Embryonic facial prominence (tissue), 1 donor: Measurements from ENCODE around the gene ATG4A.

Experiments used
- DNase-seq: peaks from one replicate; pipeline ENCODE4 v3.0.0-alpha.2; 2016; ENCODE audit errors: extremely low spot score

ATG4A gene, protein sequence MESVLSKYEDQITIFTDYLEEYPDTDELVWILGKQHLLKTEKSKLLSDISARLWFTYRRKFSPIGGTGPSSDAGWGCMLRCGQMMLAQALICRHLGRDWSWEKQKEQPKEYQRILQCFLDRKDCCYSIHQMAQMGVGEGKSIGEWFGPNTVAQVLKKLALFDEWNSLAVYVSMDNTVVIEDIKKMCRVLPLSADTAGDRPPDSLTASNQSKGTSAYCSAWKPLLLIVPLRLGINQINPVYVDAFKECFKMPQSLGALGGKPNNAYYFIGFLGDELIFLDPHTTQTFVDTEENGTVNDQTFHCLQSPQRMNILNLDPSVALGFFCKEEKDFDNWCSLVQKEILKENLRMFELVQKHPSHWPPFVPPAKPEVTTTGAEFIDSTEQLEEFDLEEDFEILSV

DNA sequence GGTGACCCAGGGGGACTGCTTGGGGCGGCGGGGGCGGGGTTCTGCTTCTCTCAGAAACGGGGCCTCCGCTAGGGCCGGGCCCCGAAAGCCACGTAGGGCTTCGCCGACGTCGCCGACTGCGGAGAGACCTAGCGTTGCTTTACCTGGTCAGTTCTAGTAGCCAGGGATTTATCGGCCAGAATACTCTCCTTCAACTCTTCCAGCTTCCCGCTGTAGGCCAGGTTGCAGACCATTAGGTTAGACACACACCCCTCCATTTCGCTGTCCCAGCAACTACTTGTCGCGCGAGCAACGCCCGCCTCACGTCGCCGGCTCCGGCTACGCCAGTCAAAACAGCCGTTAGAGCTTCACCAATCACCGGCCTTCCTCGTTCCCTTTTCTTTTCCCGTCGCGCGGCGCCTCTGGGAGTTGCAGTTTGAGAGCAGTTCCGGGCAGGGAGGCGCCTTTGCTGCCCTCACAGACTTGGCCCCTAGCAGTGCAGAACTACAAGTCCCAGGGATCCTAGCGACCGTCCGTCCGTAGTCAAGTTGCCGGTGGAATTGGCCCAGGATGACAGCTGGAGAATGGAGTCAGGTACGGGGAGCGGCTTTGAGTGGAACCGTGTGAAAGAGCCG lies at the start of gene ATG4A, which contains the start of gene PSMD10:
Gene ATG4A (plus strand): TSS at position 515 of the 614 bp plus-strand sequence. CDS start 49 bp downstream, at position 564.
Gene PSMD10 (minus strand): TSS at position 279 of the 614 bp plus-strand sequence. CDS start 22 bp downstream, at position 257.
- DNase-seq = peak; percentile 89

DNA sequence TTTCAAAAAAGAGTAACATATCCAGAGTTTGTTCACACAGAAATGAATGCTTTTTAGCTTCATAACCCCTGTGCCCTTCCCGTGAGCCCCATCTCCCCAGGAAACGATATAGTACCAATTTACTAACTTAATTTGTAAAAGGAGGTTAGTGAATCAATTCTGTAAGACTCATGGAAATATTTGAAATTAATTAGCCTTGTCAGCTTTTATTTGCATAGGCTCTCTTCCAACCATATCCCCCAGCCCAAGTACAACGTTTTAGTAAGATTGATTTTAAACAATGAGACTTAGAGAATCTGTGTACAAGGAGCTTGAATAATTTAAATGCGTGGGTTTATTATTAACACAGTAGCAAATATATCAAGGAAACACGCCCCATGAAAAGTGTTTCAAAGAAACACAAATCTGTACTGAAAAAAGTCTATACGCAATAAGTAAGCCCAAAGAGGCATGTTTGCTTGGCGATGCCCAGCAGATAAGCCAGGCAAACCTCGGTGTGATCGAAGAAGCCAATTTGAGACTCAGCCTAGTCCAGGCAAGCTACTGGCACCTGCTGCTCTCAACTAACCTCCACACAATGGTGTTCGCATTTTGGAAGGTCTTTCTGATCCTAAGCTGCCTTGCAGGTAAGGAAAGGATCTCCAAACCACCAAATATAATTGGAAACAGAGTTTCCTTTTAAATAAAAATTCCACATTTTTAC lies 46.9 kb upstream of the ATG4A start, which contains the start of gene VSIG1:
Gene VSIG1 (plus strand): TSS at position 512 of the 703 bp plus-strand sequence. CDS start 66 bp downstream, at position 578.
- no peak for DNase-seq

DNA sequence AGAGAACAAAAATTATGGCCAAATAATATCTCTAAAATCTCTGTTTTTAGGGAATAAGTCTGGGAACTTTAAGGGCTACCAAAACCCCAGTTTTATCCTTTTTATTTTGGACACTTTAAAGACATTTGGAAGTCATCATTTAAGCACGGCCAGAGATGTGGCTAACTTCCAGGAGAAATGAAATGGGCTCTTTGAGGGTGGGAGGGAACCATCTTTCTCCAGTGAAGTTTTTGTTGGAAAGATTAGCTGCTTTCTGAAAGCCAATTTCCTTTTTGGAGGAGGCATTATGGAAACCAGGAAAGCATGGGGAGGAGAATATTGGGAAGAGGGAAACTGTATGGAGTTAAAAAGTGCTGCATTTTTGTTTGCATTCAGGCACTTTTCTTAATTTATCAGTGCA lies 41.9 kb upstream of the ATG4A start:
- DNase-seq = no peak

DNA sequence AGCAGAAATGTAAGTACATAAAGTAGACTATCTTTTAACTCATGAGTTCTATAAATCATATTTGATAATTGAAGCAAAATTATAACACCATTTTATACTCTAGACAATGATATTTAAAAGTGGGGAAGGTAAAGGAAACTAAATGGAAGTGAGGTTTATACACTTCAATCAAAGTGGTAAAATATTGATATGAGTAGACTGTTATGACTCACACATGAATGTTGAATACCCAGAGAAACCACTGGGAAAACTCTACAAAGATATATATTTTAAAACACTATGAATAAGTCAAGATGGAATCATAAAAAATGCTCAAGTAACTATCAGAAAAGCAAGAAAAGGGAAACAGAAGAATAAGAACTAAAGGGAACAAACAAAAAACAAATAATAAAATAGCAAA lies 38.4 kb upstream of the ATG4A start:
- DNase-seq = no peak

DNA sequence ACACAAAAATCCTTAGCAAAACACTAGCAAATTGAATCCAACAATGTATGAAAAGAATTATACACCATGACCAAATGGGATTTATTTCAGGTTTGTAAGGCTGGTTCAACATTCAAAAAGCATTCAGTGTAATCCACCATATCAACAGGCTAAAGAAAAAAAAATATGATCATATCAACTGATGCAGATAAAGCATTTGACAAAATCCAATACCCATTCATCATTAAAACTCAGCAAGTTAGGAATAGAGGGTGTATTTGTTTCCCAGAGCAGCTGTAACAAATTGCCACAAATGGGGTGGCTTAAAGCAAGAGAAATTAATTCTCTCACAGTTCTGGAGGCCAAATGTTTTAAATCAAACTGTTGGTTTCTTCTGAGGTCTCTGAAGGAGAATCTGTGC lies 36.0 kb upstream of the ATG4A start:
- DNase-seq = no peak

DNA sequence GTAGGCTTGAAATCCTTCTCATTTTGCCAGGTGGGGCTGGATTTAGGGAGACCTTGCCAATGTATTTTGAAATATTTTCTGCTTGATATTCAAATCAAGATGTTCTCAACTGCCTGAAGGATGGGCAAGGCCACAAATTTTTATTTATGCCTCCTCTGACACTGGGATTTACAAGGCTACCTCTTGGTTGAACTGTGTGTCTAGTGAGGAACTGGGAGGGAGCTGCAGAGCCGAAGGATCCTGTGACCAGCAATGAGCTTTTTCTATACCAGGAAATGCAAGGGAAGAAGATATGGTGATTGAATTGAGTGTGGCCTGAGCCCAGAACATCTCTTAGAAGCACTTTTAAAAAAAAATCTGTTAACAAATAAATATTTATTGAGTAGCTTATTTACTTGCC lies 31.8 kb upstream of the ATG4A start:
- DNase-seq = no peak

DNA sequence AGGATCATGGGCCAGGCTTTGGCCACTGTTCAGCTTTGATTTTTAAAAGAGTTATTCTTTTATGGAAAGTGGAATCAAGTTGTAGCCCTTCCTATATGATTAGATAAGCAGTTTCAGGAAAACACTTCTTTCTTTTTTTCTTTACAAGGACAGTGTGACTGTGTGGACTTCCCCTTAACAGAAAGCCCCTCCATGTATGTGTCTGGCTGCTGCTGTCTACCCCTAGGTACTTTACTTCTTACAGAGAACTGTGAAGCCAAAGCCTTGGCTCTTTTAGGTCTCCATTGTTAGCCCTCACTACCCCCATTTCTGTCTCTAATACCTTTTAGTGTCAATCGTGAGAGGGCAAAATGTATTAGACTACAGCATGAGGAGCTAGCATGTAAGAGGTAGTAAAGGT lies 27.6 kb upstream of the ATG4A start:
- DNase-seq = no peak

DNA sequence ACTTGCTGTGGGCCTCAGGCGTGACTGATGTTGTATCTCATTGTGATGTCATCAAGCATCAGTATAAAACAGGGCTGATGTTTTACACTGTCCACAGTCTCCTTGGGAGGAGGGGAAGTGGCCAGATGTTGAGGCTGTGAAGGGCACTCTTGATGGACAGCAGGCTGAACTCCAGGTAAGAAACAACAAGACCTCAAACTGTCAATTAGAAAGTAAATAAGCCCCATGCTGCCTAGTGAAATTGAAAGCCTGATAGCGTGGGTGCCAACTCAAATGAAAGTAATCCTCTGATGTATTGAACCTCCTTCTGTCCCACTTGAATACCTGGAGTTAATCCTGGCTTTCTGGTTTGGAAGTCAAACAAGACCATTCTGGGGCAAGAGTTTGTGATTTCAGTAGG lies 27.0 kb upstream of the ATG4A start:
- no peak for DNase-seq

DNA sequence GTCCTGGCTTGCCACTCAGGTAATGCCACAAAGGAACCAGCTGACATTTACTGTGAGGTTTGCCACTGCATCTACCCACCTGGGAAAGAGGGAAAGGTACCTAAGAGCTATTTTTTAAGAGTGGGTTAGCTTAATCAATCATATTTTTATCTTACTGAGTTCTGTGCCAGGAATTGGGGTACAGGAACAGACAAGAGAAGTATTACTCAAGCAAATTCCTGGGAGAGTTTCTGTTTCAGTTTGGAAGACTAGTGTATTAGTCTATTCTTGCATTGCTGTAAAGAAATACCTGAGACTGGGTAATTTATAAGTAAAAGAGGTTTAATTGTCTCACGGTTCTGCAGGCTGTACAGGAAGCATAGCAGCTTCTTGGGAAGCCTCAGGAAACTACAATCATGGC lies 23.5 kb upstream of the ATG4A start:
- no peak for DNase-seq

DNA sequence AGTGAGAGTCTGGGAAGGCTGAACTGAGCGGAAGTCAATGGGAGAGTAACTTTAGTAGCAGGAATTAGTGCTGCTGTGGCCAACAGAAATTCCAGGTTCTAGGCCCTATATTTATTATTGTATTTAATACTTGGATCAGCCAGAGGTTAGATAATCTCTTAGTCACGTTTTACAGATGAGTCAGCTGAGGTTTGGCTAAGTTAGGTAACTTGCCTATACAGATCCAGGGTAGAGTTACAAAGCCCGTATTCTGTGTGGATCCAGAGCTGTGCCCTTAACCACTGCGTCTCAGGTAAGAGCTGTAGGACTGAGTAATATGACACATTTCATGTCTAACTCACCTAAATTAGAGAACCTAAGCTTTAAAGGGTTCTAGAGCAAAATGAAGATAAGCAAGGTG lies 20.7 kb upstream of the ATG4A start:
- no peak for DNase-seq

DNA sequence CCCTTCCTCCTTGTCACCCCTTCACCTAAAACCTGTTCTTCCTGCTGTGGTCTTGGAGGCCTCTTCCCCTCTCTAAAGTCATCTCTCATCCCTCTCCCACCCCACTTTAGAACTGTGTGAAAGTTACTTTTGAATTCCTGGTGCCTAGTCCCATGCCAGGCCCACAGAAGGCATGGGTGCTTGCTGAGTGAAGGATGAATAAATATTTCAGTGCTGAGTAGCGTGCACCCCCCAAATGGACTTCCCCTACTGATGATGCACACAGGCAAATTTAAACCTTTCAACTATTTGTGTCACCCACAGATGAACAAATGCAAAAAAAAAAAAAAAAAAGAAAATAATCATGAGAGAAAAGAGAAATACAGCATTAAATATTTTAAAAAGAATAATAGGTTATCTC lies 20.0 kb upstream of the ATG4A start:
- no peak for DNase-seq

DNA sequence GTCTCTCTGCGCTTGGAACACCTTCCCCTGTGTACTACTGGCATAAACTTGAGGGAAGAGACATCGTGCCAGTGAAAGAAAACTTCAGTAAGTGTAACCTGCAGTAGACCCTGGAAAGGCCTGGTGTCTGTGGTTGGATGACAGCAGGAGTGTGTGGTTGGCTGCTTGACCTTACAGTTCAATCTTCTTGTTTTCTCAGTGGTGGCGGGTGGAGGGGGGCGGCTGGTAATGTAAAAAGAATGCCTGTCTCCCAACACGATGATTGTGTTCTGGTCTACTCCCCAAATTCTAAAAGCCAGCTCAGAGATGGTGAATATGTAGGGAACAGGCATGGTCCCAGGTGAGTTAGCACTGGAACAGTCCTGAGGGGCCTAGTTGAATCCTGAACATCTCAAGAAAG lies 18.8 kb upstream of the ATG4A start:
- DNase-seq = no peak

DNA sequence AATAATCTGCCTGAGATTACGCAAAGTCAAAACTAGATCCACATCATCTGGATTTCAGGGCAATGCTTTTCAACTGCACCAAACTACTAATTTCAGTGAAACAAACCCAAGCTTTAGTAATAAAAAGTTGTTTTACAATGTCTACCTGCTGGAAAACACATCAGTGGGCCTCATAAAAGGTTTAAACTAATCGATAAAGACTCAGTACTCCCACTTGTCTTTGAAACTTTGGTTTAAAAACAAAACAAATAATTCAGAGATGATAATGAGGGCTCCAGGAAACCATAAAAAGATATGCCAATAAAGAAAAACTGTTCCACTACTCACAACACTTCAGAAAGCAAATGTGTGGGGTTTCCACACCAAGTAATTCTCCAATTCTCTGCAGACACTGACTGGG lies 10.5 kb upstream of the ATG4A start:
- DNase-seq = no peak

DNA sequence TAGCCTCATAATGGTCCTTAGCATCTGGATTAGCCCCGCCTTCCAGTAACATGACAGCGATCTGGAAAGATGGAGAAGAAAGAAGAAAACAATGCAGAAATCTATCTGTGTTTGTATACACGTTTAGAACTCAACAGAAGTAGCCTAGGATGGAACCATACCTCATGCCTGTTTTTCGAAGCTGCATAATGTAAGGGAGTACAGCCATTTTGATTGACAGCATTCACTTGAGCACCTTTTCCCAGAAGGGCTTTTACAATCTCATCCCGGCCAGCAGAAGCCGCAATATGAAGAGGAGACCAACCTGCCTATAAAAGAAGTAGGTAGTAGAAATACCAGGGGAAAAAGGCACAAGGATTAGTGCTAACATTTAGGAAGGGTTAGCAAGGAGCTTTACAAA lies 3.8 kb upstream of the ATG4A start:
- DNase-seq = no peak

DNA sequence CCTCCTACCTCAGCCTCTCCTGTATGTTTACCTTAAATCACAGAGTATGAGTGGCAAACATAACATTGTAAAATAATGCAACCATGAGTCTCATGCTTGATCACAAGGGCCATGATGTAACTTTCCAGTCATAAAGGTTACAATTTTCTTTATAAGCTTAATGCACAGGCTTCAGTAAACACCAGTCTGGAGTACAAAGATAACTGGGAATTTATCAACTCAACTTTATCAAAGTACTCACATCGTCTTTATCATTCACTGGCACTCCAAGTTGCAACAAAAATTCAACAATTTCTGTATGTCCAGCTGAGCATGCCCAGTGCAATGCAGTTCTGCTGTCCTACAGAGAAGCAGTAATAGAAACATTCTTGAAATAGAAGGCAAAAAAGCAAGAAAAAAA lies 3.1 kb upstream of the ATG4A start:
- DNase-seq = no peak

DNA sequence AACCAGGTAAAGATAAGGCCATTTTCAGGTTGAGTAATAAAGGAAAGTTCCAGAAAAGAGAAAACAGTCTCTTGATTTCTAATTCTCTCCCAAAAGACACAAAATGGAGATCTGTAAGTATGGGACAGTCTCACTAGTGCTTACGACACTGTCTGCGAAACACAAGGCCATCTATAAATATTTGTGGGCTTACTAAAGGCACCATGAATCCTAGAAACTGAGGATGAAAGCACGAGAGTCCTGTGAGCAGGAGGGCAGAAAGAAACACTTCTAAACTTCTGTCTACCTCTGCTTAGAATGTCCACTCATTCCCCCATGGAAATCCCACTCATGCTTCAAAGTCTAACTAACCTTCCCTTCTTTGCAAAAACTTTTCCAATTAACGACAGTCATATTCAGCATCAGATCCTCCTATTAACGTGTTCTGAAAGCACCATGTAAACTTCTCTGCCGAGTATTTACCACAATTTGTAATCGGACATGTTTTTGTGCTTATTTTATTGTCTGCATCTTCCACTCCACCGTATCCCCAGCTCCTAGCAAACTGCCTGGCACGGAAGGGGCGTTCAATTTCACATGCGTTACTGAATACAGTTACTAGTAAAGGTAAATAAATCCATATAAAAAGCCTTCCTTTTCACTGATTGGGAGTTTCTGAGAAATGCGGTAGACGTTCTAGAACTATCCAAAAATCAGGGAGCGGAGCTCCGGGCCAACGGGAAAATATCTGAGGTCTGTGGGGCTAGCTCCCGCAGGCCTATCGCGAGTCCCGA lies 901 bp upstream of the ATG4A start:
- DNase-seq = peak; percentile 6

DNA sequence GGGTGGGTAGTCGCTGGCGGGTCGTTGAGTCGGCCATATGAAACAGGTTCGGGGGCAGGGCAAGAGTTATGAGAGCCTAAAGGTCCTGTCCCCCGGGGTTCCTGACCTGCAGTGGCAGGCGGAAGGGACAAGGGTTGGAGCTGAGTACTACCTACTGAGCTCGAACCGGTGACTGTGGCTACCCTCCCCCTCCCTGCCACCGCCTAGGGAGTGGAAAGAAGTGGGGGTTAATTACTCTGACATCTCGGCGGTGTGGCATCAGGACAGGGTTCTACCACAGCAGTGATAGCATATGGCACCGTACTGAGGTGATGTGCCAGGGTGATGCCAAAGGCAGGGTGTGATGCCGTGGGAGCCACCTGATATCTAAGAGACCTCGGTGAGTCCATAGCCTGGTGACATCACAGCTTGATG lies 307 bp downstream of the ATG4A start:
- no peak for DNase-seq

DNA sequence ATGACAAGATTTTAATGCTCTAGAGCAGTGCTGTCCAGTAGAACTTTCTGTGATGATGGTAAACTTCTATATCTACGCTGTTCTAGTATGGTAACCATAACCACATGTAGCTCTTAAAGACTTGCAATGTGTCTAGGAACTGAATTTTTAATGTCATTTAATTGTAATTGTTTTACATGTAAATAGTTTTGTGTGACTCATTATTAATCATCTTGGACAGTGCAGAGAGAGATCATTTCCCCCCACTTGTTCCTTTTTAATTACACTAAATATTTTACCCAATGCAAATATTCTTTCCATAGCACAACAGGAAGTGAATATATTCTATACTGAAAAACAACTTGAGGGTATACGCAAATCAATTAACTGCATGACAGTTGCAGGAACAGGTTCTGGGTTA lies 5.8 kb downstream of the ATG4A start:
- no peak for DNase-seq

DNA sequence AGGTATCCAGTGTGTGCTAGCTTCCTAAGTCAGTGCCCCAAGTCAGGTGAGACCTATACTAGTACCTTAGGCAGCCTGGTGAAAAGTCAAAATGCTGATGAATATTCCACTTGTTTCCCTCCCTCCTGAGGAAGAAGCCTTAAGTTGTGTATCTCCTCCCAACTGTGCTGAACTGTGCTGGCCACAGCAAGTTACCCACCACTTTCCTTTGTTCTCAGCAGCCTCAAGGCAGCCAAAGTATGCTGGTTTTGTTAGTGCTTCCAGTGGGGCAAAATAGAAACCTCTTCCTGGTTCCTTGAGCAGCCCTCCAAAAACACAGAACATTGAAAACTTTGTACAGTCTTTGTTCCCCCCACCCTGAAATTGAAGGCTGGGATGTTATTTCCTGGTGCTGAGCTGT lies 13.9 kb downstream of the ATG4A start:
- DNase-seq = no peak

DNA sequence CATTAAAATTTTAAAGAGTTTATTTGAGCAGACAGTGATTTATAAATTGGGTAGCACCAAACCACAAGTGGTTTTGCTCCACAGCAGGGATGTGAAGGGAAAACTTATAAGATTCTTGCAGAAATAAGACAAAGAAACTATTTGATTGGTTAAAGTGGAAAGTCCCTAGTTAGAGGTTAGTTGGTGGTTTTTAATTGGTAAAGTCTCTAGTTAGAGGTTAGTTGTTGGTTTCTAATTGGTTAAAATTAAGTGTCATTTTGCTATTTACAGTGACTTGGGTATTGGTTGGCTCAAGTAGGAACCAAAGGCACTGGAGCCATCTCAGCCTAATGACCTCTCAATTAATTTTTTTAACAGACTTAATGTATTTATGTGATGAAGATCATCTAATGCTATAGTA lies 23.0 kb downstream of the ATG4A start:
- no peak for DNase-seq

DNA sequence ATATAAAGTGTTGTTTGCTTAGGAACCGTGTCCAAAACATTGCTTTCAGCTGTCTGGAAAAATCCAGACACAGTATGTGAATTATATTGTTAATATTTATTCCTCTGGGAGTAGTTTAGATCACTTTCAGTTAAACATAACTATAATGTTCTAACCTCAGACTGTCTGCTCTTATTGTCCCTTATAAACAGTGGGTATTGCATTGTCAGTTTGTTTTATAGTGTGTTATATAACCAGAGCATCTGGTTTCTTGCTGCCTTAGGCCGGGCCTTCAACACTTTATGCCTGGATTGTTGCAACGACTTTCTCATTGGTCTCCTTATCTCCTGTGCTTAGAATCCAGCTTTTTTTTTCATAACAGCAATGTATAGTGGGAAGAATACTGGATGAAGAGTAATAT lies 26.4 kb downstream of the ATG4A start:
- no peak for DNase-seq

DNA sequence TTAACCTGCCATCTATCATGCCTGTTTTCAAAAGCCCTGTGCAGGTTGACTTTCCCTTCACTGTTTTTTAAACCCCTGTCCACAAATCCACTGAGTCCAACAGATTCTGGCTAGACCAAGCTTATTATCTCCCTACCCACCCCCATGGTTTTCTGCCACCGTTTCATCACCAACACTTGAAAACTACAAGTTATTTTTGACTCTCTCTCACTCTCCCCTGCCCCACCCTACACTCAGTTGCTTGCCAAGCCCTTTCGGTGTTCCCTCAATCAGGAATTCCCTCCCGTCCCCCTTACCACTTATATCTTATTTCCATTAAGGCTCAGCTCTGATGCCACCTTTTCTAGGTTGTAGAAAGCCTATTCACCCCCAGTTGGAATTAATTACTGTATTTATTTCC lies 29.7 kb downstream of the ATG4A start:
- DNase-seq = no peak
